H7 (cell line): ENCODE results near the gene CA5A. TPM values are rescaled to one million over a fixed set of nuclear protein-coding genes. Genes with fewer than 3 reads are reported as not detected.

Source experiments
- DNase-seq: peaks from one replicate; pipeline ENCODE4 v3.0.0; 2012
- H3K27me3 ChIP-seq: 2 replicates; pipeline ENCODE4 v1.6.0; 2011; ENCODE audit warnings: mild to moderate bottlenecking, low read length; ENCODE audit not compliant: control insufficient read depth, insufficient read depth
- H3K36me3 ChIP-seq: replicated peaks from 2 replicates; pipeline ENCODE4 v1.5.1; 2011; ENCODE audit warnings: low read length; ENCODE audit not compliant: control insufficient read depth, insufficient read depth
- H3K4me3 ChIP-seq: 2 replicates; pipeline ENCODE4 v1.5.1; 2011; ENCODE audit warnings: low read depth, mild to moderate bottlenecking, control low read depth, low read length, moderate library complexity; ENCODE audit not compliant: insufficient read depth
- total RNA-seq: library from RNA; depleted of rRNA; stranded (reverse); fragments of >200 nt; shearing (Covaris generic); gene quantifications from 2 replicates; pipeline ENCODE4 v1.2.3, GENCODE V29; 2014

CA5A gene
- total RNA-seq, 1 experiment from 2014 or later = not detected

GRCh38 chr16:87971933-87972332, 35.6 kb upstream of the CA5A start:
- Histone ChIP-seq H3K36me3 (no peaks in the 10 kb centered on the region), H3K4me3 (no peak overlapping the region), H3K27me3 (no peaks in the 10 kb centered on the region)
- DNase-seq = no peak

GRCh38 chr16:87970186-87970585, 33.9 kb upstream of the CA5A start:
- no peaks in the 10 kb centered on the region for H3K27me3 ChIP-seq
- DNase-seq = no peak
- H3K4me3 ChIP-seq = no peak overlapping the region
- H3K36me3 ChIP-seq = no peaks in the 10 kb centered on the region

GRCh38 chr16:87968541-87968940, 32.2 kb upstream of the CA5A start:
- DNase-seq = peak; percentile 42
- Histone ChIP-seq H3K36me3 (no peaks in the 10 kb centered on the region), H3K4me3 (no peak overlapping the region), H3K27me3 (no peaks in the 10 kb centered on the region)

- DNase-seq = peak; percentile 70
- no peaks in the 10 kb centered on the region for H3K36me3 ChIP-seq
- H3K27me3 ChIP-seq = no peaks in the 10 kb centered on the region
- no peak overlapping the region for H3K4me3 ChIP-seq
Measured at GRCh38 chr16:87966685-87967185, 30.4 kb upstream of the CA5A start.

- Histone ChIP-seq H3K4me3 (no peak overlapping the region), H3K27me3 (no peaks in the 10 kb centered on the region), H3K36me3 (no peaks in the 10 kb centered on the region)
- no peak for DNase-seq
Measured at GRCh38 chr16:87966064-87966645, 29.8 kb upstream of the CA5A start.

- Histone ChIP-seq H3K4me3 (no peak overlapping the region), H3K27me3 (no peaks in the 10 kb centered on the region), H3K36me3 (no peaks in the 10 kb centered on the region)
- DNase-seq = peak; percentile 84
Measured at GRCh38 chr16:87965417-87965816, 29.1 kb upstream of the CA5A start.

- Histone ChIP-seq H3K36me3 (no peaks in the 10 kb centered on the region), H3K4me3 (no peak overlapping the region), H3K27me3 (no peaks in the 10 kb centered on the region)
- DNase-seq = peak; percentile 28
Measured at GRCh38 chr16:87964049-87964659, 27.8 kb upstream of the CA5A start.

- Histone ChIP-seq H3K36me3 (no peaks in the 10 kb centered on the region; the same call in 1 of the 2 replicates), H3K27me3 (no peaks in the 10 kb centered on the region), H3K4me3 (no peak overlapping the region)
- no peak for DNase-seq
Measured at GRCh38 chr16:87963400-87963799, 27.1 kb upstream of the CA5A start.

GRCh38 chr16:87961623-87962022, 25.3 kb upstream of the CA5A start:
- H3K4me3 ChIP-seq = no peak overlapping the region
- no peak for DNase-seq
- H3K36me3 ChIP-seq = no peaks in the 10 kb centered on the region; the same call in 1 of the 2 replicates
- no peaks in the 10 kb centered on the region for H3K27me3 ChIP-seq

- Histone ChIP-seq H3K36me3 (no peaks in the 10 kb centered on the region; the same call in 1 of the 2 replicates), H3K27me3 (no peaks in the 10 kb centered on the region), H3K4me3 (no peak overlapping the region)
- DNase-seq = no peak
Measured at GRCh38 chr16:87960852-87961251, 24.5 kb upstream of the CA5A start.

- Histone ChIP-seq H3K4me3 (no peak overlapping the region), H3K36me3 (no peaks in the 10 kb centered on the region; the same call in 1 of the 2 replicates), H3K27me3 (no peaks in the 10 kb centered on the region)
- DNase-seq = no peak
Measured at GRCh38 chr16:87960296-87960695, 24.0 kb upstream of the CA5A start.

GRCh38 chr16:87959391-87959990, 23.2 kb upstream of the CA5A start:
- DNase-seq = peak; percentile 68
- H3K4me3 ChIP-seq = no peak overlapping the region

GRCh38 chr16:87958632-87959031, 22.3 kb upstream of the CA5A start:
- no peaks in the 10 kb centered on the region for H3K27me3 ChIP-seq
- H3K36me3 ChIP-seq = peaks cover 2% of the 10 kb centered on the region
- no peak for DNase-seq

More at GRCh38 chr16:87959391-87959990, 23.2 kb upstream of the CA5A start:
- no peaks in the 10 kb centered on the region; the same call in 1 of the 2 replicates for H3K36me3 ChIP-seq
- no peaks in the 10 kb centered on the region for H3K27me3 ChIP-seq

GRCh38 chr16:87957296-87958094, 21.2 kb upstream of the CA5A start:
- Histone ChIP-seq H3K27me3 (no peaks in the 10 kb centered on the region), H3K36me3 (peaks cover 4% of the 10 kb centered on the region), H3K4me3 (no peak overlapping the region)
- peak; percentile 28 for DNase-seq

More at GRCh38 chr16:87958632-87959031, 22.3 kb upstream of the CA5A start:
- H3K4me3 ChIP-seq = no peak overlapping the region
